GM21737 (cell line): Measurements from ENCODE around the gene TMEM143.
A peak's percentile ranks its signal among the peaks of the same experiment; 100 is the strongest.

Experiments
- ATAC-seq: cut with Tn5 transposase; IDR thresholded peaks from one replicate; pipeline ENCODE4 v1.9.1; 2021; ENCODE audit warnings: mild to moderate bottlenecking, moderate library complexity; ENCODE audit not compliant: unreplicated experiment

The TMEM143 gene

GRCh38 chr19:48361912-48362311, 1.8 kb downstream of the TMEM143 start:
- ATAC-seq: no peak

- ATAC-seq: no peak
These were observed 4.6 kb downstream of the TMEM143 start for GRCh38 chr19:48359123-48359522.

- ATAC-seq: no peak
These were observed 8.3 kb downstream of the TMEM143 start for GRCh38 chr19:48355365-48355954.

- ATAC-seq: no peak
These were observed 9.3 kb downstream of the TMEM143 start for GRCh38 chr19:48354332-48354992.

- ATAC-seq: no peak
These were observed 10.1 kb downstream of the TMEM143 start for GRCh38 chr19:48353677-48354076.

- no peak for ATAC-seq
These were observed 12.4 kb downstream of the TMEM143 start for GRCh38 chr19:48351341-48351752.

GRCh38 chr19:48350856-48351255, 12.9 kb downstream of the TMEM143 start:
- no peak for ATAC-seq

GRCh38 chr19:48348737-48349136, 15.0 kb downstream of the TMEM143 start:
- ATAC-seq: no peak

- ATAC-seq: no peak
These were observed 15.7 kb downstream of the TMEM143 start for GRCh38 chr19:48348045-48348444.

GRCh38 chr19:48346191-48346590, 17.5 kb downstream of the TMEM143 start:
- no peak for ATAC-seq

- ATAC-seq: no peak
These were observed 18.8 kb downstream of the TMEM143 start for GRCh38 chr19:48344892-48345291.

GRCh38 chr19:48342841-48343540, 20.7 kb downstream of the TMEM143 start:
- ATAC-seq: no peak

- no peak for ATAC-seq
These were observed 21.4 kb downstream of the TMEM143 start for GRCh38 chr19:48342414-48342738.

GRCh38 chr19:48341515-48342413, 22.0 kb downstream of the TMEM143 start:
- no peak for ATAC-seq

- ATAC-seq: no peak
These were observed 22.7 kb downstream of the TMEM143 start for GRCh38 chr19:48340995-48341394.

GRCh38 chr19:48338802-48339503, 24.8 kb downstream of the TMEM143 start:
- ATAC-seq: no peak

- no peak for ATAC-seq
These were observed 25.4 kb downstream of the TMEM143 start for GRCh38 chr19:48338253-48338755.

- ATAC-seq: peak; percentile 43
These were observed 30.0 kb downstream of the TMEM143 start for GRCh38 chr19:48333467-48334384.

GRCh38 chr19:48332662-48333466, 30.9 kb downstream of the TMEM143 start:
- ATAC-seq: peak; percentile 53
